ENCODE data around the gene CXorf38.
A peak's percentile ranks its signal among the peaks of the same experiment; 100 is the strongest.

CXorf38 gene, protein sequence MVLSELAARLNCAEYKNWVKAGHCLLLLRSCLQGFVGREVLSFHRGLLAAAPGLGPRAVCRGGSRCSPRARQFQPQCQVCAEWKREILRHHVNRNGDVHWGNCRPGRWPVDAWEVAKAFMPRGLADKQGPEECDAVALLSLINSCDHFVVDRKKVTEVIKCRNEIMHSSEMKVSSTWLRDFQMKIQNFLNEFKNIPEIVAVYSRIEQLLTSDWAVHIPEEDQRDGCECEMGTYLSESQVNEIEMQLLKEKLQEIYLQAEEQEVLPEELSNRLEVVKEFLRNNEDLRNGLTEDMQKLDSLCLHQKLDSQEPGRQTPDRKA

DNA sequence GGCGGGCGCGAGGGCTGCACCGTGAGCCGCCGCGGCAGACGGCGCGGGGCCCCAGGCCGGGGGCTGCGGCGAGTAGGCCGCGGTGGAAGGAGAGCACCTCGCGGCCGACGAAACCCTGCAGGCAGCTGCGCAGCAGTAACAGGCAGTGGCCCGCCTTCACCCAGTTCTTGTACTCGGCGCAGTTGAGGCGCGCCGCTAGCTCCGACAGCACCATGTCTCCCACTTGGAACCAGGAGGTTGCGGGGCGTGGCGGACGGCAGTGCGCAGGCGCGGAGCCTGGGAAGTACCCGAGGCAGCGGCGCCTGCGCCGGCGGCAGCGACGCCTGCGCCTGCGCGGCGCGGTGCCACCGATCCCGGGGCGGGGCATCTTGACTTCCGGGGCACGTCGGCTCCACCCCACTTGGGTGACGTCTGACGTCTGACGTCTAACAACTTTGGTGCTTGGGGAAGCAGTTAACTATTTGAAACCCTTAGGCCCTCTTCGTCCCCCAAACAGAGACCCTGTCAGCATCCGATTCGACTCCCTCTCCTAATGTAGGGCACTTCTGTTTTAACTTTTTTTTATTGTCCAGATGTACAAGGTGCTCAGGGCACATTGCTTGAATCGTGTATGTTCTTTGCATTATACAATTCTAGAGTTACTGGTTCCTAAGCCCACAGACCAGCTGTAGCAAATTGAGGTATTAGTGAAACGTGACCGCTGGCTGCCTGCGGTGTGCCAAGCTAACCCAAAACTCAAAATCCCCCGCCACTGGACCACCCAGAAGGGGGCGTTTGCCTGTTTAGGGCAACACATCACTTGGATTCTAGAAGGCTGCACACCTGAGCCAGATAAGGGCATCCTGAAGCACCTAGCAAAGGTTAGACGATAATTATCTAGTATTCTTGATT is at the start of gene CXorf38:
TSS of gene CXorf38 (minus strand) at position 255 of the 891 bp plus-strand sequence. CDS start at position 214, 41 bp downstream.
- peak; percentile 20 for DNase-seq

DNA sequence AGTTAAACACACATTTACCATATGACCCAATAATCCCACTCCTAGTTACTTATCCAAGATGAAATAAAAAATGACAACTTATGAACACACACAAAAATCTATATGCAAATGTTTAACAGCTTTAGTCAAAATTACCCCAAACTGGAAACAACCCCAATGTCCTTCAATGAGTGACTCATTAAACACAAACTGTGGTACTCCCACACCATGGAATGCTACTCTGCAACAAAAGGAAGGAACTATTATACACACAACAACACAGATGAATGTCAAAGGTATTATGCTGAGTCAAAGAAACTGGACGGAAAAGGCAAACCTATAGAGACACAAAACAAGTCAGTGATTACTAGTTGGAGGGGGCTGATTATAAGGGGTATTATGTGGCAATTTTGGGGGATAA is 47.4 kb upstream of the CXorf38 start:
- DNase-seq = no peak

DNA sequence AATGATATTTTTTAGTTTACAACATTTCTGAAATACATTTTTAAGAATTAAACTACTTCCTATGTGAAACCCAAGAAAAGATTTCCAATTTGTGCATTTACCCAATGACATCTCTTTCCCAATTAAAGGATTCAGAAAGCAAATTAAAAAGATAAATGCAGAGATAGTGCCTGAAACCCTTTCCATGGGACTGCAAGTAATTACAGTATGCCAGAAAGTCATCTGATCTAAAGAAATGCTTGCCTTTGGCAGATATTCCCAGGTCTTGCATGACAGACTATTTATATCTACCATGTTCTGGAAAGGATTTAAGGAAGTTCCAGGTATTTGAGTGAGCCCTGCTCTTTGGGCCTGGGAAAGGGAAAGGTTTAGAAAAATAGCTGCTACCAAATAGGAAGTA is 41.6 kb upstream of the CXorf38 start:
- no peak for DNase-seq

DNA sequence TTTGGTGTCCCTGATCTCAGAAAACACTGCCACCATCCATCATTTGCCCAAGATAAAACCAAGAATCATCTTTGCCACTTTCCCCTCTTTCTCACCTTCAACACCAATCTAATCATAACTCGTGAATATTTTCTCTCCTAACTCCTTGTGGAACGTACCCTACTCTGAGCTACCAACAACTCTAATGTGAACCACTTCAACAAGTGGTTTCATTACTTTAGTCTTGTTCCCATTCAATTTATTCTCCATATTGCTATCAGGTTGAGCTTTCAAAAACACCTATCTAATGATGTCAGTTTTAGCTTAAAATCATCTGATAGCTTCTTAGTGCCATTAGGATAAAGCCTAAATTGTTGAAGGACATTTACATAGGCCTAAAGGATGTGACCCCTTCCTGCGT is 39.8 kb upstream of the CXorf38 start:
- DNase-seq = no peak

DNA sequence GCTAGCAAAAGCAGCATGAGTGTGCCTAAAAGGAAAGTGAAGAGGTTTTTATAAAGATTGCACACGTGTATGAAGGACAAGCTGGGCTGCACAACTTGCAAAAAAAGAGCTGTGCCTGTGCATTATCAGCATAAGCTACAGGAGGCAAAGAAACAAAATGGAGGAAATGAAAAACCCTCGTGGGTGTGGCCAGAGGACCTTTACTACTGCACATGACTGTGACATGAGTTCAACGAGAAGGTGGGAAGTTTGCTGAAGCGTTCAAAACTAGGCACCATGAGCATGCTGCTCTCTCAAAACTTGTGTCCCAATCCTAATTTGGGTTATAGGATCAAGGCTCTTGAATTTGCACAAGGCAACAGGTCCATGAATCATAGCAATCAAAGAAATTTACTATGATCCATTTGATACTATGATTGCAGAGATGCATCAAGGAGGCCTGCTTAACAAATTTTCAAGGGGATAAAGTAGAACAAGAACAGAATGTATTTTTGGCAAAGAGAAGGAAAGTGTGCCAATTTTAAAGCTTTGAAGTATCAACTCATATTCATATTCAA is 38.1 kb upstream of the CXorf38 start:
- no peak for DNase-seq

DNA sequence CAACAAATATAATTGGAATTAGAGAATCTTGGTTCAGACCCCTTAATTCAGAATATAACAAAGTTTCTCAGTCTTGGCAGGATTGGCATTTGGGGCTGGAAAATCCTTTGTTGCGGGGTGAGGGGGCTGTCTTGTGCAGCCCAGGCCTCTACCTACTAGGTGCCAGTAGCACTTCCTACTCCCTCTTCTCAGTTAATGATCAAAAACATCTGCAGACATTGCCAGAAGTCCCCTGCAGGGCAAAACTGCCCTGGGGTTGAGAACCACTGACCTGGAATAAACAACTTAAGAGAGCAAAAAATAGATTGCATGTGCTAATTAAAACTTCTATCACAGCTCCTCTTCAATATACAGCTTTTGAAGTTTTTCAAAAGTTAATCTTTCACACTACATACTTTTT is 36.7 kb upstream of the CXorf38 start:
- no peak for DNase-seq

DNA sequence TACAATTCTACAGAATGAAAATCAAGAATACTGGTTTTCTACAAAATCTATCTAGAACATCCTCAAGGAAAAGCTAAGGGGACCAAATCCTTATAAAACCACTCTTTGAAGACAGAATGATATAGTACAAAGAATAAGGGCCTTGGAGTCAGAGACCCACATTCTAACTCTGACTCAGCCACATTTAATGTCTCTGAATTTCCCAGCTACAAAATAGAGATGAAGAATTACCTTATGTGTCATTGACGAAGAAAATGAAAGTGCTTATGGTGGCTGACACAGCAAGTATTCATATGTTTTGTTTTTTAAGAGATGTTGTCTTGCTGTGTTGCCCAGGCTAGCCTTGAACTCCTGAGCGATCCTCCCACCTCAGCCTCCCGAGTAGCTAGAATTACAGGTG is 35.9 kb upstream of the CXorf38 start:
- no peak for DNase-seq

DNA sequence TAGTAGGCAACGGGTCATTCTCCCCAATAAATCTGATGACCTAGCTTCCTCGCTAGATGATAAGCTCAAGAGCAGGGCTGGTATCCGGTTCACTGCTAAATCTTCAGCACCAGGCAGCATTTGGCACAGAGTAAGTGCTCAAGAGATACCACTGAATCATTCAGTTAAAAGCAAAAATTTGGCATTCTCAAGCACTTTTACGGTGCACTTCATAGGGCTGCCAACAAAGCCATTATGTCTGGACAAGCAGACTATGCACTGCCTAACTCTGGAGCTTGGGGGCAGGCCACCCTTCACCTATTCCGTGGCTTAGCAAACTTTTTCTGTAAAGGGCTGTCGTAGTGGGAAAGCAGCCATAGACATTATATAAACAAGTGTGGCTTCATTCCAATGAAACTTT is 23.8 kb upstream of the CXorf38 start:
- no peak for DNase-seq

DNA sequence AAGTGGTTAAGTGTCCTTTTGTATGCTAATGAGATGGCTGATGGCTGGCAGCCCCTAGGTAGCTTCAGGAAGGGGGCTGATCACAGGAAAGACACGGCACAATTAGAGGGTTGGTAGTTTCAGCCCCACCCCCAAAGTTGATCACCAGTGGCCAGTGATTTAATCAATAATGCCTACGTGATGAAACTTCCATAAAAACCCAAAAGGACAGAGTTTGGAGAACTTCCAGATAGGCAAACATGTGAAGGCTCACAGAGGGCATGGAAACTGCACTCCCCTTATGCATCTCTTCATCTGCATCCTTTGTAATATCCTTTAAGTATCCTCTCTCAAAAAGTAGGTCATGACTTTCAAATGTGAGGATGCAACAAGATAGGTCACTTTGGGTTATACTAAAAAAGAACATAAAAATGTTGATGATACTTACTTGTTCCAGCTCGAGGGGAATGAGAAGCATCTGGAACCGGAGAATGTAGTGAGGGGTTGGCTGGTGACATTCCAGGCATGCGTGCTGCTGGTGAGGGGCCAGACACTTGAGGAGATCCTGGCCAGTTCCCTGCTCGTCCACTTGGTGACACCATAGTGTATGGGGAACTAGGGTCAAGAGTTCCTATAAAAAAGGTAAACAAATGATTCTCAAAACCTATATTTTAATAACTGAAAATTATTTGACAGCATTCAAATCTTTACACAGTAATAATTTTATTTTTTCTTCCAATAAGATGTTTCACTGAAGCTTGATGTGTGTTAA is 16.7 kb upstream of the CXorf38 start:
- DNase-seq = no peak

DNA sequence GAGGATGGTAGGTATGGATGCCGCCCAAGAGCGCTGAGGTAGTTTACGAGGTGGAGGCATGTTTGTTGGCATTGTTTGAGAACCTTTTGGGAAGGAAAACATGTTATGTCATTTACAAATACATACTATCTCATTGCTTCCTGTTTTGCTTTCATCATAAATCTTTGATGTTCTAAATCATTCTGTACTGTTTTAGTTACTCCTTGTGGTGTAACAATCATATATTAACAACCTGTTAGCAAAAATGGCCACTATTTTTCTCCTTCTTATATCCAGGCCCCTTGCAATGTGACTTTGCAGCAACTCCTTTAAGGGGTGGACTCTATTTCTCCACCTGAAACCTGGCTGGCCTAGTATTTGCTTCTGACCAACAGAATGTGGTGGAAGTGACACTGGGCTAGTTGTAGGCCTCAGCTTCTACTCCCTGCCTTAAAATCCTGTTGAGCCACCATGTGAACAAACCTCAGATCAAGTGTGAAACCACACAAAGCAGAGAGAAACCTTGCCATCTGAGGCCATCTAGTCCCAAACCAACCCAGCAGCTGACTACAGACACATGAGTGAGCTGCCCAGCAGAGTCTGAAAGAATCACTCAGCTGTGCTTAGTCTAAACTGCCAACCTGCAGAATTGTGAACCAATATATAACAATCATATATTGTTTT is 15.8 kb upstream of the CXorf38 start:
- DNase-seq = no peak

DNA sequence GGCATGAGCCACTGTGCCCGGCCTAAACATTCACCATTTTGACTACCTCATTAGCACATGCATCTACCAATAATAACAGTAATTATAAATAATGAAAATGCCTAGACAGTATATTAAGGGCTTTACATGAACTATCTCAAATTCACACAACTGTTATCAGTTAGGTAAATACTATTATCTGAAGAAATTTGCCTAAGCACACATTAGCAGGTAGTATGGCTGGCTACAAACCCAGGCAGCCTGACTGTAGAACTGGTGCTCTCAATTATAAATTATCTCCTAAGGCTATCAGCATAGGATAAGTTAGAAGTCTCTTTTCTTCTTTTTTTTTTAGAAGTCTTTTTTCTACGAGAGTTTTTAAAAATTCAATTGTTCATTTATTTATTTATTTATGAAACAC is 14.1 kb upstream of the CXorf38 start:
- DNase-seq = no peak

DNA sequence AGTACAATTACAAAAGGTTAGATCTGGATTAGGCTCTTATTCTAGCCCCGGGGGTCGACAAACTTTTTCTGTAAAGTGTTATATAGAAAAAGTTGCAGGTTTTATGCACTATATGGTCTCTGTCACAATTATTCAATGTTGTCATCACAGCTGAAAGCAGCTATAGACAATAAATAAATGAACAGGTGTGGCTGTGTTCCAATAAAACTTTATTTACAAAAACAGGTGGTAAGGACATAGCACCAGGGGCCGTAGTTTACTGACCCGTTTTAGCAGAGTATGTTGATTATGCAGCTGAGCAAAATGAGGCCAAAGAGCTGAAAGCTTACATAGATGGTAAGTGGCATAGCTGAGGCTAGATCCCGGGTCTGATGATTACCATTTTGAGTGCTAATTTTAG is 13.0 kb upstream of the CXorf38 start:
- no peak for DNase-seq

DNA sequence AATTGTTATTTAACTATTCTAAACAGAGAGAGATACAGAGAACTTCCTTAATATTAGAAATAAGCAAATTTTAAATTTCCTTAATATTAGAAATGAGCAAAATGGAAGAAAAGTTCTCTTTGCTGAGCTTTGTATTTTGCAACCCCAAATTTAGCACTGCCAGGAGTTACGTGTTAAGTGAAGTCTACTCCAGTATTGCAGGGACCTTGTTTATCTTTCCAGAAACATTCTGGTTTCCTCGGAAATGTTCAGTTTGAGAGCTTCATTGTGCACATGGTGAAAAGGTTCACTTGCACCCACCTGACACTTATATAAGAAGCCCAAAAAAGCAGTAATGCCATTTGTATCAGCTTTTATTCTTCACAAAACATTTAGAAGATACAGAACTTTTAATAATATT is 6.2 kb upstream of the CXorf38 start:
- DNase-seq = no peak

DNA sequence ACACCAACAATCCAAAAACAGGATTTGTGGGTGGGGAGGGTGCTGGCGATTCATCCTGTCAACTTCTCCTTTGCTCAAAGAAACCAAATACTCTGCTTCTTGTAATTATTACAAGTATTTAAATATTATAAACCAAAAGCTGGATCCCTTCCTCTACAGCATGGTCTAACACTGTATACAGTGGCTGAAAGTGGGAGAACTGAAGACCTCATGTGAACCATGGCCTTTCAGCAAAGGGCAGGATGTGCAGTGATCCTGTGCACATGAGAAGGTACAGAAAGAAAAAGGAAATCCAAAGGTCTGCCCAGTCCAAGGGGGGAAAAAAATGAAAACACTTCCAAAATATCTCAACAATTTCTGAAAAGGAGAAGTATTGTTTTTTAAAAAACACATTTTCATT is 5.3 kb upstream of the CXorf38 start:
- no peak for DNase-seq

DNA sequence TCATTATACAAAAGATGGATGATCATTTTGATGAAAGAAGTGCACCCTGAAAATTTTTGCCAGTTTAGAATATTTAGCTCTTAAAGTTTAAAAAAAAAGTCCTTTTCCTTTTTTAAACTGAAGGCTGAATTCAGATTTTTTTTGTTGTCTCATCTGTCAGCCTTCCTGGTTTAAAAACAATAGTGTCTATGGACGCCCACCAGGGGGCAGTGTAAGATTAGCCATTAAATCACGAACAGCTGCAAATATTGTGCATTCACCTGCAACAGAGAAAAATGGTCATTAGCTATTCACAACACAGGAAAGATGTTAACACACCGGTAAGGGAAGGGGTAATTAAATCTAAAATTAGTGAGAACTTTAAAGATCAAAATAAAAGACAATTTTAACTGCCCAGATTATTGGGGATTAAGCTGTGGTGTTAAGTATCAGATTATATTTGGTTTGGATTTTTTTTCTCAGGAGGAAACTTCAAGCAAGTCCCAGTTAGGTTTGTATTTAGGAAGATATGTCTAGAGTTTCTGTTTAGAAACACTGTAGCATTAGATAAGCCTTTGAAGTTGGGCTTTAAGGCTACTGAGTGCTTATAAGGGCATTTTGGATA is 4.4 kb upstream of the CXorf38 start:
- DNase-seq = no peak

DNA sequence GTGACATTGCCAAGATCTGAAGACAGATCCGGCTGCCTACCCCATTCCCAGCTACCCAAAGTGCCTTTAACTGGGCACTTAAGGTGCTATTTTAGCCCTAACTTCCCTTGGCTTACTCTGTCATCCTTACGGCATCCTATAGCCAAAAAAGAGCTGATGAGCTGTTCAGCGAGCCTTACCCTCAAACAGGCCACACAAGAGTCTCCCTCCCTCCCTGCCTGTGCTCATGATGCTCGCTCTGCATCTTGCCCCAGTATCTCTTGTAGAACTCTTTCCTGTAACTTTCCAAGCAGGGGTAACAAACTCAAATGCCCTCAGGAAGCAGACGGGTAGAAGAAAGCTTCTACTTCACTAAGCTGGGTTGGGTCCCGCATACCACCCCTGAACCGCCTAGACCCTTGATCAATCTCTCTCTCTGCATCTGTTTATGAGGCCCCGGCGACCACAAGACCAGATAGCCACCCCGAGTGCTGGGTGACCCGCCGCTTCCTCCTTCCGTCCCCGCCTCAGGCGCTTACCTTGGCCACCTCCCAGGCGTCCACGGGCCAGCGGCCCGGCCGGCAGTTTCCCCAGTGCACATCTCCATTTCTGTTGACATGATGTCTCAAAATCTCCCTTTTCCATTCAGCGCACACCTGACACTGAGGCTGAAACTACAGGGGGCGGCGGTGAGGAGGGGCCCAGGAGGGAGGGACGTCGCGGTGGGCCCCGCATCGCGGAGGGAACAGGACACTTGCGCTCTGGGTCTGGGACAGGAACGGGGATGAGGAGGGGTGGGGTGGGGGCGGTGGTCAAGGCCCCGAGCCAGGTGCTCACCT is 663 bp downstream of the CXorf38 start:
- no peak for DNase-seq

DNA sequence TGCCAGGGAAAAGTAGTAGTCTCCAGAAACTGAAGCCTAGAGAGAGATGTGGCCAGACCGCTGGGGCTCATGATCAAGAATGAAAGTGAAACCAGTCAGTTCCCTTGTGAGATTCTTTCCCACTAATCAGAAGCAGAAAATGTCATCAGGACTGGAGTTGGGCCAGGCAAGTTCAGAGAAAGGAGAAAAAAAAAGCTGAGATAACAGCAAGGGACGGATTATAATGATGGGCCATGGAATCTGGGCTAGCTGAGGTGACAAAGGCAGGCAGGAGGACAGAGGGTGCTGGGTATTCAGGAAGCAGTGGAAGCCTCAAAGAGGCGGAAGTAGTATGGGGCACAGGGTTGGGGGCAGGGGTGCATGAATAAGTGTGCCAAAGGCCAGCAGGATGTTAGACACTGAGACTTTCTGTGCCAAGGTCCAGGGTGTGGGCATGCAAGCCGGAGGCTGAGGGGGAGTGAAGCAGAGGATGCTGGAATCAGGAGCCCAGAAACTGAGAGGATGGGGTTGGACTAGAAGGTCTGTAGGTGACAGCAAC is 2.5 kb downstream of the CXorf38 start:
- no peak for DNase-seq

DNA sequence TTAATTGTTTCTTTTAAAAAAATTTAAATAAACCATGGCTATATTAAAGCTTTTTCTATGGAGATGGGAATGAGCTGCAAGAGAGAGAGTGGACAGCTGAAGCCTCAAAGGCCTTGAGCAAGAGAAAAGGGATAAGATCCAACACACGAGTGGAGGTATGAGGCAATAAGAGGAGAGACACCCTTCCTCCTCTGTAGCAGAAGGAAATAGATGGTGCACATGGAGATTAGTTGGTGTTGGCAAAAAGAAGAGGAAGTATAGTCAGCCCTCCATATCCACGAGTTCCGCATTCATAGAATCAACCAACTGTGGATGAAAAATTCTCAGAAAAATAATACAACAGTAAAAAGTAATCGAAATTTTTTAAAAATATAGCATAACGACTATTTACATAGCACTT is 3.2 kb downstream of the CXorf38 start:
- no peak for DNase-seq

DNA sequence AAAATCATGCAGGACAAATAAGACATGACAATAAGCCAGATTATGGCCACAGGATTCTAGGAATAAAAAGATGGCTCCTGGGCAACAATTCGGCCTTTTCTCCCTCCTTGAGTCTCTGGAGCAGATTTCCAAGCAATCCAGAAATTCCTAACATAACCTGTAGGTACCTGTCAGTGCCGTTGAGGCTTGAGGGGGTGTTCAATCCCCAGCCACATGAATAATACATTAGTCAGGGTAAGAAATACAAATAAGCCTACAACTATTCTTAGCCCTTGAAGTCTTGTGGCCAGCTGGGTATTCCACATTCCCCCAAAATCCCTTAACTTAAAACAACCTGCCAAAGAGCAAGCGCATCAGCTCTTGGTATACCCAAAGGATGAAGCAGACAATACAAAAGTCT is 9.7 kb downstream of the CXorf38 start:
- no peak for DNase-seq

DNA sequence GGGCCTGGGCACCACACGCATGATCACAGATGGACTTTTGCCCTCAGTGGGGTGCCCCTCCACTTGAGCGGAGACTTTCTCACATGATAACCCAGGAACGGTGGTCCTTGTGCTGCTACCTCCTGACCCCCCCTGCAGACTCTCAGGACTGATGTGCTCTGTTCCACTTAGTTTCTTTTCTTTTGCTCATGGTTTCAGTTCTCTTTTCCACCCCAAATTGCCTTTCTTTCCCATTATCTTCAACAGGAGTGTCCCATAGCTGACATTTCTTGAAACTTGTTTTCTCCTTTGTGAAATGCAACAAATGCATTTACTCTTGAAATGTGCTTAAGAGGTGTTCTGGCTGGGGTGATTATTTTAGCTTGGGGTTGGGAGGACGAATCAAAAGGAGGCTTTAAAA is 15.2 kb downstream of the CXorf38 start:
- DNase-seq = no peak

DNA sequence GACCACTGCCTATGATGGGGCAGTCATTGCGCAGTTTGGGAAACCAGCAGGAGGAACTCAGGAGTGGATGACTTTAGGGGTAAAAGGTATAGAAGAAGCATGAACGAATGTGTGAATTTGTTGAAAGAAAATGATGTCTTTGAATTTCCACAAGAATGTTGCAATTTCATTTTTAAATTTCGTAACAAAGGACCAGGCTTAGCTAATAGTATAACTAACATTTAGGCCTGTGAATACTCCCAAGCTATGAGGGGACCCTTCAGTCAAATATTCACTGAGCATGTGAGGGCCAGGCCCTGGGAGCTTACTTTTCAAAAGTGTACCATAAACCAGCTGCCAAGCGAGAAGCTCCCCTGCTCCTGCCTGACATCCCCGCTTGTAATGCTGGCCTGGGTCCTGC is 18.9 kb downstream of the CXorf38 start:
- DNase-seq = no peak
